GM12878 (cell line): ENCODE measurements around the gene TMX4. TPM values are rescaled to one million over a fixed set of nuclear protein-coding genes. Genes with fewer than 3 reads are reported as not detected.

ENCODE experiments used
- ATAC-seq: fragments of 200-7000 bp; cut with Tn5 transposase; 3 replicates; pipeline ENCODE4 v1.9.1; 2020; ENCODE audit warnings: mild to moderate bottlenecking, moderate library complexity
- BruUV-seq: library from RNA; stranded (reverse); fragments of 400-500 nt; replicated peaks from 2 replicates; lab custom pipeline; 2021; lab: Mats Ljungman, UMichigan
- CTCF ChIA-PET: fragments of 300-600 bp; sonication (Branson Sonifier 250); formaldehyde crosslinking; extraction: SDS; loops from one replicate; lab custom pipeline; 2021; ENCODE audit warnings: inconsistent platforms; lab: Yijun Ruan, JAX
- POLR2A ChIA-PET: fragments of 350-600 bp; formaldehyde crosslinking; extraction: SDS; loops from one replicate; lab custom pipeline; 2021; ENCODE audit warnings: inconsistent platforms; lab: Charles Lee
- RAD21 ChIA-PET: fragments of 300-600 bp; sonication (Branson Sonifier 250); formaldehyde crosslinking; loops from one replicate; lab custom pipeline; 2023; ENCODE audit warnings: antibody characterized with exemption; ENCODE audit not compliant: unreplicated experiment; lab: Charles Lee
- SMC1A ChIA-PET: fragments of 300-600 bp; sonication (Branson Sonifier 250); formaldehyde crosslinking; loops from one replicate; lab custom pipeline; 2023; ENCODE audit not compliant: unreplicated experiment, uncharacterized antibody; lab: Charles Lee
- DNase-seq: peaks from one replicate; pipeline ENCODE4 v3.0.0-alpha.2; 2011; ENCODE audit warnings: low read depth, low spot score
- FAIRE-seq: peaks from 3 replicates; lab custom pipeline; 2011; peaks lifted over from hg19 to GRCh38; lab: Jason Lieb, UNC
- H2AFZ ChIP-seq: 2 replicates; pipeline ENCODE4 v1.6.0; 2011; ENCODE audit warnings: low read depth, low read length, control low read depth; ENCODE audit not compliant: control insufficient read depth
- H3K27ac ChIP-seq: 2 replicates; pipeline ENCODE4 v1.5.1; 2011; ENCODE audit warnings: control low read depth; ENCODE audit not compliant: control insufficient read depth, insufficient read depth
- H3K27me3 ChIP-seq, 2 experiments: replicated peaks in 1 of 2; 2 replicates each; pipeline versions ENCODE4 v1.6.0 to v1.6.1; 2011; ENCODE audit warnings: low read length in 1 of 2; ENCODE audit not compliant: control insufficient read depth in 2 of 2, insufficient read depth in 2 of 2
- H3K36me3 ChIP-seq, 2 experiments: 2 replicates each; pipeline ENCODE4 v1.5.1; 2011; ENCODE audit warnings: low read length in 1 of 2; ENCODE audit not compliant: control insufficient read depth in 2 of 2, insufficient read depth in 2 of 2
- H3K4me1 ChIP-seq: 2 replicates; pipeline ENCODE4 v1.6.1; 2011; ENCODE audit warnings: mild to moderate bottlenecking, low read length, moderate library complexity, mixed read lengths; ENCODE audit not compliant: control insufficient read depth, insufficient read depth
- H3K4me2 ChIP-seq: 2 replicates; pipeline ENCODE4 v1.6.0; 2011; ENCODE audit warnings: control low read depth; ENCODE audit not compliant: control insufficient read depth, insufficient read depth
- H3K4me3 ChIP-seq: fragments of 200-600 bp; sonication (generic); 2 replicates; pipeline ENCODE4 v1.5.1; 2016
- H3K79me2 ChIP-seq: 2 replicates; pipeline ENCODE4 v1.6.0; 2011; ENCODE audit warnings: low read length; ENCODE audit not compliant: control insufficient read depth, insufficient read depth
- H3K9ac ChIP-seq: 2 replicates; pipeline ENCODE4 v1.8.0; 2011; ENCODE audit warnings: low read length, control low read depth, mixed read lengths; ENCODE audit not compliant: control insufficient read depth, insufficient read depth
- H3K9me3 ChIP-seq: replicated peaks from 3 replicates; pipeline ENCODE4 v1.5.1; 2011; ENCODE audit warnings: mild to moderate bottlenecking, low read length; ENCODE audit not compliant: control insufficient read depth, insufficient read depth
- H4K20me1 ChIP-seq: 2 replicates; pipeline ENCODE4 v1.6.0; 2011; ENCODE audit not compliant: control insufficient read depth, insufficient read depth
- ATF7 ChIP-seq: fragments of 450-650 bp; IDR thresholded peaks from 2 replicates; pipeline ENCODE4 v1.6.1; 2016; ENCODE audit warnings: low read depth, mild to moderate bottlenecking
- BACH1 ChIP-seq: fragments of 450-650 bp; IDR thresholded peaks from 2 replicates; pipeline ENCODE4 v1.6.1; 2017; ENCODE audit warnings: mild to moderate bottlenecking, borderline replicate concordance
- HDGF ChIP-seq: fragments of 450-650 bp; IDR thresholded peaks from 2 replicates; pipeline ENCODE4 v1.6.1; 2016; ENCODE audit warnings: antibody characterized with exemption
- KAT2A ChIP-seq: conservative IDR thresholded peaks from 2 replicates; pipeline ENCODE4 v1.6.1; 2011; ENCODE audit warnings: low read depth, low read length; ENCODE audit not compliant: control insufficient read depth
- KDM1A ChIP-seq: fragments of 200-600 bp; sonication (generic); IDR thresholded peaks from 2 replicates; pipeline ENCODE4 v1.6.1; 2016; ENCODE audit warnings: borderline replicate concordance
- MTA3 ChIP-seq: IDR thresholded peaks from 2 replicates; pipeline ENCODE4 v1.6.1; 2012; ENCODE audit warnings: low read length, inconsistent platforms, borderline replicate concordance
- MXI1 ChIP-seq: fragments of 150-350 bp; IDR thresholded peaks from 2 replicates; pipeline ENCODE4 v1.6.1; 2011; ENCODE audit warnings: low read depth, mild to moderate bottlenecking, inconsistent platforms, low read length, improper control_type of control experiment
- RUNX3 ChIP-seq: IDR thresholded peaks from 2 replicates; pipeline ENCODE4 v1.6.1; 2012; ENCODE audit warnings: low read length, inconsistent platforms
- SMAD1 ChIP-seq: fragments of 450-650 bp; IDR thresholded peaks from 2 replicates; pipeline ENCODE4 v1.6.1; 2018; ENCODE audit warnings: mild to moderate bottlenecking, low read depth; ENCODE audit not compliant: partially characterized antibody
- SUPT20H ChIP-seq: IDR thresholded peaks from 2 replicates; pipeline ENCODE4 v1.6.1; 2011; ENCODE audit warnings: low read depth, mild to moderate bottlenecking, low read length, moderate library complexity, borderline replicate concordance; ENCODE audit not compliant: control insufficient read depth
- SUZ12 ChIP-seq: fragments of 200-600 bp; sonication (generic); IDR thresholded peaks from one replicate; pipeline ENCODE4 v1.6.1; 2018; ENCODE audit warnings: antibody characterized with exemption, mild to moderate bottlenecking; ENCODE audit not compliant: unreplicated experiment
- TCF7 ChIP-seq: IDR thresholded peaks from 2 replicates; pipeline ENCODE4 v1.6.1; 2014; ENCODE audit warnings: antibody characterized with exemption, borderline replicate concordance
- YY1 ChIP-seq: IDR thresholded peaks from 2 replicates; pipeline ENCODE4 v1.6.1; 2011; ENCODE audit warnings: low read depth, mild to moderate bottlenecking, low read length
- ZNF217 ChIP-seq: fragments of 450-650 bp; IDR thresholded peaks from 2 replicates; pipeline ENCODE4 v1.6.1; 2017; ENCODE audit warnings: antibody characterized with exemption, mild to moderate bottlenecking
- WGBS: methylation state at CpG from one replicate; pipeline ENCODE4 v1.1.6; 2016; ENCODE audit warnings: low lambda C conversion rate; ENCODE audit not compliant: insufficient replicate concordance, insufficient coverage; ENCODE audit errors: missing lambda C conversion rate; 5-methylcytosine and 5-hydroxymethylcytosine counted together
- in situ Hi-C: fragments of 300-500 bp; cut with MboI; formaldehyde crosslinking; loops from 9 replicates; pipeline ENCODE4 v1.14.3; 2018; ENCODE audit warnings: mixed read lengths
- intact Hi-C: fragments of 100-400 bp; cut with micrococcal nuclease; formaldehyde crosslinking; loops from one replicate; pipeline ENCODE4 v1.14.2; 2022; ENCODE audit not compliant: unreplicated experiment
- polyA plus RNA-seq, 11 experiments: library from polyadenylated mRNA; depleted of rRNA in 4 of 11; unstranded in 6 of 11; stranded (reverse) in 5 of 11; fragments of >200 nt; fragmentation: Nextera tagmentation in 4 of 11; fragmentation: Illumina TruSeq in 1 of 11; extraction: Ambion mirVana in 4 of 11; extraction: Trizol in 1 of 11; gene quantifications; 1 replicate in 1 of 11; 2 replicates in 10 of 11; pipeline versions ENCODE4 v1.2.1 to v1.2.3, GENCODE V29; 2011 to 2016; ENCODE audit warnings: inconsistent platforms in 2 of 11, missing spikeins in 2 of 11, low read depth in 1 of 11
- total RNA-seq, 4 experiments: library from RNA; depleted of rRNA in 3 of 4; stranded (reverse); fragments of >200 nt in 3 of 4; fragmentation: Illumina TruSeq in 1 of 4; extraction: Trizol in 1 of 4; gene quantifications; 2 replicates each; pipeline versions ENCODE4 v1.2.1 to v1.2.3, GENCODE V29; 2013 to 2021
- TF ChIP-seq, protein P1 (sequence below): fragments of 450-650 bp; formaldehyde crosslinking; IDR thresholded peaks from 2 replicates; pipeline ENCODE4 v1.5.0; 2022; ENCODE audit warnings: mild to moderate bottlenecking, missing genetic modification characterization
- TF ChIP-seq, protein P2 (sequence below): IDR thresholded peaks from 2 replicates; pipeline ENCODE4 v1.6.1; 2011; ENCODE audit warnings: mild to moderate bottlenecking, low read depth, low read length, moderate library complexity; ENCODE audit not compliant: insufficient replicate concordance

TMX4 gene
- total and polyA plus RNA-seq, 10 of the 15 experiments (the other 5 are each of a cell fraction or from before 2014, with no cell fraction given), result 3.9 to 19.9 (median 11.1) TPM

DNA sequence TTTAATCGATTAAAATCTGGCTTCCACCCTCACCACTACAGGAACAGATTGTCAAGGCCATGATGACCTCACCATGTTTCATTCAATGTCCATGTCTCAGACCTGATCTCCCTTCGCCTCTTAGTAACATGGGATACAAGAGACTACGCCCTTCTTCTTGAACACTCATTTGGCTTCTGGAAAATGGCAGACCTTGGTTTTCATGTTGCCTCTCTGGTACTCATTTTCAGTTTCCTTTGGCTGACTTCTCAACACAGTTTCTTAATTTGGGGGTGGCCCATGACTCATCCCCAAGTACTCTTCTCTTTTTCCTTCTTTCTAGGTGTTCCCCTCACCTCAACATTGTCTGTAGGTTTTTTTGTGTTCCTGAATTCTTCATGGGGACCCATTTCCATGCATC is 22.7 kb downstream of the TMX4 start (continued):
- TF ChIP-seq, protein P1, sequence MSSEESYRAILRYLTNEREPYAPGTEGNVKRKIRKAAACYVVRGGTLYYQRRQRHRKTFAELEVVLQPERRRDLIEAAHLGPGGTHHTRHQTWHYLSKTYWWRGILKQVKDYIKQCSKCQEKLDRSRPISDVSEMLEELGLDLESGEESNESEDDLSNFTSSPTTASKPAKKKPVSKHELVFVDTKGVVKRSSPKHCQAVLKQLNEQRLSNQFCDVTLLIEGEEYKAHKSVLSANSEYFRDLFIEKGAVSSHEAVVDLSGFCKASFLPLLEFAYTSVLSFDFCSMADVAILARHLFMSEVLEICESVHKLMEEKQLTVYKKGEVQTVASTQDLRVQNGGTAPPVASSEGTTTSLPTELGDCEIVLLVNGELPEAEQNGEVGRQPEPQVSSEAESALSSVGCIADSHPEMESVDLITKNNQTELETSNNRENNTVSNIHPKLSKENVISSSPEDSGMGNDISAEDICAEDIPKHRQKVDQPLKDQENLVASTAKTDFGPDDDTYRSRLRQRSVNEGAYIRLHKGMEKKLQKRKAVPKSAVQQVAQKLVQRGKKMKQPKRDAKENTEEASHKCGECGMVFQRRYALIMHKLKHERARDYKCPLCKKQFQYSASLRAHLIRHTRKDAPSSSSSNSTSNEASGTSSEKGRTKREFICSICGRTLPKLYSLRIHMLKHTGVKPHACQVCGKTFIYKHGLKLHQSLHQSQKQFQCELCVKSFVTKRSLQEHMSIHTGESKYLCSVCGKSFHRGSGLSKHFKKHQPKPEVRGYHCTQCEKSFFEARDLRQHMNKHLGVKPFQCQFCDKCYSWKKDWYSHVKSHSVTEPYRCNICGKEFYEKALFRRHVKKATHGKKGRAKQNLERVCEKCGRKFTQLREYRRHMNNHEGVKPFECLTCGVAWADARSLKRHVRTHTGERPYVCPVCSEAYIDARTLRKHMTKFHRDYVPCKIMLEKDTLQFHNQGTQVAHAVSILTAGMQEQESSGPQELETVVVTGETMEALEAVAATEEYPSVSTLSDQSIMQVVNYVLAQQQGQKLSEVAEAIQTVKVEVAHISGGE (CRISPR knock-in tag), result no peak
- TF ChIP-seq BACH1 (no peak), KDM1A (no peak), HDGF (no peak), RUNX3 (no peak), SUZ12 (no peak), KAT2A (no peak)

DNA sequence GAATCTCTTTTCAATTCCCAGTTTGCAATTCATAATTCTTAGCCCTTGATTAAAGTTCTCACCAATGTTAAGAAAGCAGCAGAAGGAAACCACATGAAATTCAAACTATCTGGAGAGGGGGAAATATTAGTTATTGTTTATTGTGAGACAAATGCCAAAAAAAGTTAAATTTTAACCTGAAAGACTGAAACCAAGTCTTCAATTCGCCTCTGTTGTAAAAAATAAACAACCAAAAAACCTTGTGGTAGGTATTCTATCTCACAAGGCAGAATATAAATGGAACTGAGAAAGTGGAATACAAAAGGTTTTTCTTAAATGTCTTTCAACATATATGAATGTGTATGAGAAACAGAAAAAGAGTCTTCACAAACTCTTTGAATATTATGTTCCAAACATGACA is 24.8 kb downstream of the TMX4 start:
- H3K27me3 ChIP-seq, result no peaks in the 10 kb centered on the region
- in situ Hi-C loops (no loop called here), intact Hi-C loops (no loop called here)
- POLR2A ChIA-PET, result no interaction called here
- 89% methylated on average over 1 of the region's 1 CpG for WGBS
- RAD21 ChIA-PET, result interaction anchor here (0.9 to 1.1 kb wide), 2 partner anchors 48 to 727 kb away, joined by 3 read pairs; no protein-coding TSS in a partner anchor
- no peaks in the 10 kb centered on the region for H4K20me1 ChIP-seq
- peaks cover 2% of the 10 kb centered on the region; the same call in 1 of the 3 replicates for H3K9me3 ChIP-seq
- H3K36me3 ChIP-seq, result peaks cover 0 to 5% of the 10 kb centered on the region in 2 experiments; a peak in 3 of 4 replicates
- no peak overlapping the region for H3K9ac ChIP-seq
- H2AFZ ChIP-seq, result no peak overlapping the region
- no peak overlapping the region for H3K4me3 ChIP-seq
- TF ChIP-seq SUPT20H (no peak), ZNF217 (no peak), YY1 (no peak), MXI1 (no peak), ATF7 (peak; percentile 22; the same call in 1 of the 2 replicates), TCF7 (no peak), MTA3 (no peak), SMAD1 (peak; percentile 41)
- TF ChIP-seq, protein P2, sequence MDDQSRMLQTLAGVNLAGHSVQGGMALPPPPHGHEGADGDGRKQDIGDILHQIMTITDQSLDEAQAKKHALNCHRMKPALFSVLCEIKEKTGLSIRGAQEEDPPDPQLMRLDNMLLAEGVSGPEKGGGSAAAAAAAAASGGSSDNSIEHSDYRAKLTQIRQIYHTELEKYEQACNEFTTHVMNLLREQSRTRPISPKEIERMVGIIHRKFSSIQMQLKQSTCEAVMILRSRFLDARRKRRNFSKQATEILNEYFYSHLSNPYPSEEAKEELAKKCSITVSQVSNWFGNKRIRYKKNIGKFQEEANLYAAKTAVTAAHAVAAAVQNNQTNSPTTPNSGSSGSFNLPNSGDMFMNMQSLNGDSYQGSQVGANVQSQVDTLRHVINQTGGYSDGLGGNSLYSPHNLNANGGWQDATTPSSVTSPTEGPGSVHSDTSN, result no peak
- no TSS peak for BruUV-seq
- no peaks in the 10 kb centered on the region for H3K79me2 ChIP-seq
- no peak overlapping the region for H3K4me2 ChIP-seq
- ATAC-seq (peak; percentile 51), DNase-seq (no peak), FAIRE-seq (no peak)
- SMC1A ChIA-PET, result interaction anchor here (0.9 to 1.3 kb wide), 2 partner anchors 36 to 727 kb away, joined by 3 to 5 read pairs; no protein-coding TSS in a partner anchor
- no peak overlapping the region for H3K27ac ChIP-seq
- H3K4me1 ChIP-seq, result no peaks in the 10 kb centered on the region
- CTCF ChIA-PET, result interaction anchor here (0.6 to 1.5 kb wide), 4 partner anchors 12 to 769 kb away, joined by 3 to 4 read pairs (median 3); no protein-coding TSS in a partner anchor
